ENCODE data around the gene PRKCE. TPM values are rescaled to one million over a fixed set of nuclear protein-coding genes. Genes with fewer than 3 reads are reported as not detected.

PRKCE gene
- polyA plus RNA-seq, 3 donors = 1.3 to 7.7 (median 2.3) TPM

DNA sequence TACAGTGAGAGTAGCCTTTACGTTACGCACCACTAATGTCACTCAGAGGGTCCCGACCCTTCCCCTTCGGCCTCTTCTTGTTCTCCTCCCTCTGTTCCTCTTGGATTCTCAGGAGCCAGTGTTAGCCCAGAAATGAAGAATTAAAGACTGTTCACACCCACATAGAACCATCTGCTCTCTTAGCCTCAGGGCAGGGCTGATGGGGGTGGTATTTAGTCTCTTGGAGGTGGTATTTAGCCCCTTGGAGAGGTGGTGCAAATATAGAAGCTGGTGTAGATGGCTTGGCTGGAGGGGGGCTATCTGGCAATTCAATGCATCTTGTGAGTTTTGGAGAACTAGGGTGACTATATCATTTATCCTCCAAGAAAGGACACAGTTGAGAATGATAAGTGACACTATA is 286.5 kb downstream of the PRKCE start:
- Histone ChIP-seq H3K79me2 (ENCODE audit: insufficient read depth, low read length) (no peaks in the 10 kb centered on the region), H4K20me1 (ENCODE audit: insufficient read depth, low read length) (no peaks in the 10 kb centered on the region), H3K4me3 (replicated peaks in 1 of 3; ENCODE audit: low read depth in 2 of 3, low read length in 3 of 3) (no peak overlapping the region), H2AFZ (ENCODE audit: insufficient read depth, low read depth, low read length, poor library complexity, severe bottlenecking) (no peak overlapping the region), H3K9me3 (replicated peaks in 1 of 2; ENCODE audit: control insufficient read depth in 1 of 2, insufficient read depth in 1 of 2, low read length in 2 of 2) (no peaks in the 10 kb centered on the region), H3K9ac (ENCODE audit: insufficient read depth, low read length, poor library complexity, severe bottlenecking) (no peak overlapping the region), H3K27ac (ENCODE audit: low read depth in 1 of 2, low read length in 2 of 2) (no peak overlapping the region), H3K27me3 (ENCODE audit: control insufficient read depth in 2 of 2, insufficient read depth in 2 of 2, low read length in 2 of 2) (no peaks in the 10 kb centered on the region), H3K4me1 (ENCODE audit: control insufficient read depth in 1 of 2, insufficient read depth in 2 of 2, low read length in 2 of 2) (peaks cover 6% of the 10 kb centered on the region in 2 donors), H3K4me2 (replicated peaks; ENCODE audit: extremely low read depth, low read length, poor library complexity, severe bottlenecking) (no peak overlapping the region), H3K36me3 (replicated peaks in 1 of 2; ENCODE audit: control insufficient read depth in 1 of 2, insufficient read depth in 2 of 2, low read length in 2 of 2) (no peaks in the 10 kb centered on the region)
- Mint-ChIP-seq H3K27ac (peak overlapping the region in 1 of 7 donors; percentile 8), H3K4me1 (peaks cover 10% of the 10 kb centered on the region), H3K9me3 (no peaks in the 10 kb centered on the region), H3K36me3 (peaks cover 5 to 7% of the 10 kb centered on the region in 2 donors), H3K4me3 (no peak overlapping the region), H3K27me3 (ENCODE audit: low read depth in 3 of 3) (no peaks in the 10 kb centered on the region)
- WGBS (ENCODE audit: insufficient coverage) = 91% methylated on average over 4 of the region's 4 CpGs
- intact Hi-C loops (cut with micrococcal nuclease) = loop anchor here (2.0 to 5.0 kb wide), 3 partner anchors 51 to 293 kb away; no protein-coding TSS in a partner anchor
- DNase-seq = no peak
- TF ChIP-seq, protein P1, sequence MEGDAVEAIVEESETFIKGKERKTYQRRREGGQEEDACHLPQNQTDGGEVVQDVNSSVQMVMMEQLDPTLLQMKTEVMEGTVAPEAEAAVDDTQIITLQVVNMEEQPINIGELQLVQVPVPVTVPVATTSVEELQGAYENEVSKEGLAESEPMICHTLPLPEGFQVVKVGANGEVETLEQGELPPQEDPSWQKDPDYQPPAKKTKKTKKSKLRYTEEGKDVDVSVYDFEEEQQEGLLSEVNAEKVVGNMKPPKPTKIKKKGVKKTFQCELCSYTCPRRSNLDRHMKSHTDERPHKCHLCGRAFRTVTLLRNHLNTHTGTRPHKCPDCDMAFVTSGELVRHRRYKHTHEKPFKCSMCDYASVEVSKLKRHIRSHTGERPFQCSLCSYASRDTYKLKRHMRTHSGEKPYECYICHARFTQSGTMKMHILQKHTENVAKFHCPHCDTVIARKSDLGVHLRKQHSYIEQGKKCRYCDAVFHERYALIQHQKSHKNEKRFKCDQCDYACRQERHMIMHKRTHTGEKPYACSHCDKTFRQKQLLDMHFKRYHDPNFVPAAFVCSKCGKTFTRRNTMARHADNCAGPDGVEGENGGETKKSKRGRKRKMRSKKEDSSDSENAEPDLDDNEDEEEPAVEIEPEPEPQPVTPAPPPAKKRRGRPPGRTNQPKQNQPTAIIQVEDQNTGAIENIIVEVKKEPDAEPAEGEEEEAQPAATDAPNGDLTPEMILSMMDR (IDR thresholded peaks at IDR 0.05) = no peak

DNA sequence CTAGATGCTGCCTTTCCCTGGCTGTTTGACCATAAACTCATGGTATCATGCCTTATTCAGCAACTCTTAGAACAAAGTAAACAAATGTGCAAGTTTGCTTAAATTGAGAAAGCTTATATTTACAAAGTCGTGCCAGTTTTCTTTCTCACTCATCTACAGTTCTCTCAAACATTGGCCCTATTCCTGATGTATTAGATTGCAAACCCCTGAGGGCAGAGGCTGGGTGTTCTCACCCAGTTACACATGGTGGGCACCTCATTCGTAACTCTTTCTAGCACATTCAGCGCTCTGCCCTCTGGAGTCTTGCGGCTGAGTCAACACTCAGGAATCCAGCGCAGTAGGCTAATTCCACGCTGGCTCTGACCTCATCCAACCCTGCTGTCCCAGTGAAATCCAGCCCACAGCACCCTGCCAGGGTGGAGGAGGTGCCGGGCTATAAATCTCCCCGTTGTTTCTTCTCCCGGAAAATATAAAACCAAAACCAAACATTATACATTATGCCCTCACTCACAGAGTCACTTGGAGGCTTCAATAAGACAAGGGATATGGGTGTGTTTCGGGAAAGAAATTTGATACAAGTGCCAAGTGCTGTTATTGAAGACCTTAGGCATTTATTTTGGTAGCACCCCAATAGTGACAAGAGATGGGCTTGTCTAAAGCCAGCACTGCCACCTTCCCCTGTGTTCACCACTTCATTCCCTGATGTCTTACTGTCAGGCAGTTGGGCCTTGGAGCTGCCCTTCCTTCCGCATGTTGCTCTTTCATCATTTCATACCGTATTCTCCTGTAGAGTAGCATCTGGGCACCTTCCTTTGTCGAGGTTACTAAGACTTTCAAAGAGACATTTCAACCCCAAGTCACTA is 287.4 kb downstream of the PRKCE start:
- peaks cover 10% of the 10 kb centered on the region for H3K4me1 Mint-ChIP-seq
- TF ChIP-seq, protein P1 (IDR thresholded peaks at IDR 0.05) = no peak
- intact Hi-C loops (cut with micrococcal nuclease) = loop anchor here in 1 of 2 donors (5.0 kb wide), 2 partner anchors 52 to 162 kb away; no protein-coding TSS in a partner anchor
- peak overlapping the region in 2 of 7 donors; percentile 11 to 62 for H3K27ac Mint-ChIP-seq
- DNase-seq = no peak
- peaks cover 6% of the 10 kb centered on the region in 2 donors for H3K4me1 ChIP-seq (ENCODE audit: control insufficient read depth in 1 of 2, insufficient read depth in 2 of 2, low read length in 2 of 2)
- H3K9me3 Mint-ChIP-seq = no peaks in the 10 kb centered on the region
- no peaks in the 10 kb centered on the region for H3K79me2 ChIP-seq (ENCODE audit: insufficient read depth, low read length)
- 90% methylated on average over 6 of the region's 13 CpGs for WGBS (ENCODE audit: insufficient coverage)
- no peak overlapping the region for H2AFZ ChIP-seq (ENCODE audit: insufficient read depth, low read depth, low read length, poor library complexity, severe bottlenecking)
- H3K4me2 ChIP-seq (replicated peaks; ENCODE audit: extremely low read depth, low read length, poor library complexity, severe bottlenecking) = no peak overlapping the region
- H3K9me3 ChIP-seq (replicated peaks in 1 of 2; ENCODE audit: control insufficient read depth in 1 of 2, insufficient read depth in 1 of 2, low read length in 2 of 2) = no peaks in the 10 kb centered on the region
- no peak overlapping the region for H3K4me3 Mint-ChIP-seq
- H3K9ac ChIP-seq (ENCODE audit: insufficient read depth, low read length, poor library complexity, severe bottlenecking) = no peak overlapping the region
- H3K27me3 Mint-ChIP-seq (ENCODE audit: low read depth in 3 of 3) = no peaks in the 10 kb centered on the region
- no peaks in the 10 kb centered on the region for H3K27me3 ChIP-seq (ENCODE audit: control insufficient read depth in 2 of 2, insufficient read depth in 2 of 2, low read length in 2 of 2)
- H4K20me1 ChIP-seq (ENCODE audit: insufficient read depth, low read length) = no peaks in the 10 kb centered on the region
- H3K27ac ChIP-seq (ENCODE audit: low read depth in 1 of 2, low read length in 2 of 2) = no peak overlapping the region
- no peaks in the 10 kb centered on the region for H3K36me3 ChIP-seq (replicated peaks in 1 of 2; ENCODE audit: control insufficient read depth in 1 of 2, insufficient read depth in 2 of 2, low read length in 2 of 2)
- no peak overlapping the region for H3K4me3 ChIP-seq (replicated peaks in 1 of 3; ENCODE audit: low read depth in 2 of 3, low read length in 3 of 3)
- peaks cover 5 to 7% of the 10 kb centered on the region in 2 donors for H3K36me3 Mint-ChIP-seq
